K562 (cell line): ENCODE measurements around the gene RGS3. TPM values are rescaled to one million over a fixed set of nuclear protein-coding genes. Genes with fewer than 3 reads are reported as not detected.

Experiments used
- polyA plus RNA-seq, 8 experiments: library from polyadenylated mRNA; depleted of rRNA in 4 of 8; stranded (reverse) in 5 of 8; unstranded in 3 of 8; fragments of >200 nt; fragmentation: Nextera tagmentation in 2 of 8; fragmentation: Illumina TruSeq in 1 of 8; extraction: Ambion mirVana in 2 of 8; extraction: Trizol in 1 of 8; gene quantifications; 2 replicates each; pipeline versions ENCODE4 v1.2.1 to v1.2.3, GENCODE V29; 2011 to 2014; ENCODE audit warnings: inconsistent platforms in 1 of 8, missing spikeins in 1 of 8
- total RNA-seq, 7 experiments: library from RNA; depleted of rRNA in 6 of 7; stranded (reverse); fragments of >200 nt in 6 of 7; fragmentation: Illumina TruSeq in 2 of 7; extraction: Trizol in 2 of 7; gene quantifications; 2 replicates each; pipeline versions ENCODE4 v1.2.1 to v1.2.3, GENCODE V29; 2011 to 2021; ENCODE audit warnings: low replicate concordance in 1 of 7
- TF ChIP-seq, protein P1 (sequence below), 2 experiments: fragments of 450-650 bp; IDR thresholded peaks; 2 replicates each; pipeline ENCODE4 v1.6.1; 2016; ENCODE audit warnings: mild to moderate bottlenecking in 2 of 2, borderline replicate concordance in 1 of 2, low read depth in 1 of 2, moderate library complexity in 1 of 2

Gene RGS3
- total and polyA plus RNA-seq, 9 of the 15 experiments (the other 6 are each of a cell fraction or from before 2014, with no cell fraction given) = 0.08 to 2.9 (median 0.95) TPM

GRCh38 chr9:113590991-113591898 is 127.7 kb downstream of the RGS3 start (continued):
- TF ChIP-seq, protein P1, sequence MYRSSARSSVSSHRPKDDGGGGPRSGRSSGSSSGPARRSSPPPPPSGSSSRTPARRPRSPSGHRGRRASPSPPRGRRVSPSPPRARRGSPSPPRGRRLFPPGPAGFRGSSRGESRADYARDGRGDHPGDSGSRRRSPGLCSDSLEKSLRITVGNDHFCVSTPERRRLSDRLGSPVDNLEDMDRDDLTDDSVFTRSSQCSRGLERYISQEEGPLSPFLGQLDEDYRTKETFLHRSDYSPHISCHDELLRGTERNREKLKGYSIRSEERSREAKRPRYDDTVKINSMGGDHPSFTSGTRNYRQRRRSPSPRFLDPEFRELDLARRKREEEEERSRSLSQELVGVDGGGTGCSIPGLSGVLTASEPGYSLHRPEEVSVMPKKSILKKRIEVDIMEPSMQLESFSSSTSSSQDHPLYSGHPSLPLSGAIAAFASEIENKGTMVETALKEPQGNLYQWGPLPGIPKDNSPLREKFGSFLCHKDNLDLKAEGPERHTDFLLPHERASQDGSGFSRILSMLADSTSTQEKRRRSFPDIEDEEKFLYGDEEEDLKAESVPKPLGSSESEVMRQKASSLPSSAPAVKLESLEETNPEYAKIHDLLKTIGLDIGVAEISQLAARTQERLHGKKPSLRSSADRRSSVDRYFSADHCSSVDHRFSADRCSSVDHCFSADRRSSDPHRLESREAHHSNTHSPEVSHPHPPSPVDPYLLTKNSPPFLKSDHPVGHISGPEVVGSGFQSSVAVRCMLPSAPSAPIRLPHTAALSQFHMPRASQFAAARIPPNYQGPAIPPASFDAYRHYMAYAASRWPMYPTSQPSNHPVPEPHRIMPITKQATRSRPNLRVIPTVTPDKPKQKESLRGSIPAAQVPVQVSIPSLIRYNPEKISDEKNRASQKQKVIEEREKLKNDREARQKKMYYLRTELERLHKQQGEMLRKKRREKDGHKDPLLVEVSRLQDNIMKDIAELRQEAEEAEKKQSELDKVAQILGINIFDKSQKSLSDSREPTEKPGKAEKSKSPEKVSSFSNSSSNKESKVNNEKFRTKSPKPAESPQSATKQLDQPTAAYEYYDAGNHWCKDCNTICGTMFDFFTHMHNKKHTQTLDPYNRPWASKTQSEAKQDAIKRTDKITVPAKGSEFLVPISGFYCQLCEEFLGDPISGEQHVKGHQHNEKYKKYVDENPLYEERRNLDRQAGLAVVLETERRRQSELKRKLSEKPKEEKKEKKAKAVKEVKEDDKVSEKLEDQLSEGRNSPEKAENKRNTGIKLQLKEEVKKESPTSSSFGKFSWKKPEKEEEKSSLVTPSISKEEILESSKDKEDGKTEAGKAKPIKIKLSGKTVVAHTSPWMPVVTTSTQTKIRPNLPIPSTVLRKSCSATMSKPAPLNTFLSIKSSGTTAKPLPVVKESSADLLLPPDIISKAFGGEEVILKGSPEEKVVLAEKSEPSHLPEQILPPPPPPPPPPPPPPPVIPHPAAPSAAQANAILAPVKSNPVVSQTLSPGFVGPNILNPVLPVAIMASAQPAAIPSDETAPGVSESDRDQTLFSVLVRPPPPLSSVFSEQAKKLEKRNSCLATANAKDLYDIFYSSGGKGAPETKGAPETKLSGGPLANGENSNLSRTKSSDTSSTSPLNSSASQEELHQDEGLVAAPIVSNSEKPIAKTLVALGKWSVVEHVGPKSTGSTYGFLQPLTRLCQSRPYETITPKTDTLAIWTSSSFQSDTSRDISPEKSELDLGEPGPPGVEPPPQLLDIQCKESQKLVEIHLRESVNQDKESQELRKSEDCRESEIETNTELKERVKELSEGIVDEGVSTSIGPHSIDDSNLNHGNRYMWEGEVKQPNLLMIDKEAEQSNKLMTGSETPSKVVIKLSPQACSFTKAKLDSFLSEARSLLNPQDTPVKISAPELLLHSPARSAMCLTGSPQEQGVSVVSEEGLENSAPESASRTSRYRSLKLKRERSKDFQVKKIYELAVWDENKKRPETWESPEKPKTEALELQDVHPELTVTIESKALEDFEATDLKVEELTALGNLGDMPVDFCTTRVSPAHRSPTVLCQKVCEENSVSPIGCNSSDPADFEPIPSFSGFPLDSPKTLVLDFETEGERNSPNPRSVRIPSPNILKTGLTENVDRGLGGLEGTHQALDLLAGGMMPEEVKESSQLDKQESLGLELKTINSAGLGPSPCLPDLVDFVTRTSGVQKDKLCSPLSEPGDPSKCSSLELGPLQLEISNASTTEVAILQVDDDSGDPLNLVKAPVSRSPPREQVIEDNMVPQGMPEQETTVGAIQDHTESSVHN (IDR thresholded peaks at IDR 0.05; ENCODE audit: borderline replicate concordance in 1 of 2, low read depth in 1 of 2) = no peak
